HG03342 (cell line): ENCODE measurements around the gene P2RX3.

Source experiments
- ATAC-seq: cut with Tn5 transposase; IDR thresholded peaks from one replicate; pipeline ENCODE4 v1.9.1; 2021; ENCODE audit warnings: mild to moderate bottlenecking, moderate library complexity; ENCODE audit not compliant: unreplicated experiment

The P2RX3 gene

GRCh38 chr11:57368106-57368844 is 30.1 kb downstream of the P2RX3 start:
- ATAC-seq, result no peak

DNA sequence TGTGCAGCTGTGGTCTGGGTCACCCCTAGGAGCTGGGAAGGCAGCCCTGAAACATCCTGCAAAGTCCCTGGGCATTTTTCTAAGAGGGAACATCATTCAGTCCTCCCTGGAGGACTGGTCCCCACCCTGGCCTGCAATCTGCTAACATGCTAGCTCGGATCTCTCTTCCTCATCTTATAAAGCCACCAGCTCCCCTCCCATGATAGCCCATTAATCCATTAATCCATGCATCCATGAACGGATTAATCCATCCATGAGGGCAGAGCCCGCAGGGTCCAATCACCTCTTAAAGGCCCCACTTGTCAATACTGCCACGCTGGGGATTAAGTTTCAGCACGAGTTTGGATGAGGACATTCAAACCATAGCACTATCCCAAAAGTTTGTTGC is 30.7 kb downstream of the P2RX3 start:
- ATAC-seq, result no peak

GRCh38 chr11:57370251-57370650 is 32.1 kb downstream of the P2RX3 start:
- ATAC-seq, result no peak

- no peak for ATAC-seq
These were observed 32.8 kb downstream of the P2RX3 start for GRCh38 chr11:57370941-57371340.

DNA sequence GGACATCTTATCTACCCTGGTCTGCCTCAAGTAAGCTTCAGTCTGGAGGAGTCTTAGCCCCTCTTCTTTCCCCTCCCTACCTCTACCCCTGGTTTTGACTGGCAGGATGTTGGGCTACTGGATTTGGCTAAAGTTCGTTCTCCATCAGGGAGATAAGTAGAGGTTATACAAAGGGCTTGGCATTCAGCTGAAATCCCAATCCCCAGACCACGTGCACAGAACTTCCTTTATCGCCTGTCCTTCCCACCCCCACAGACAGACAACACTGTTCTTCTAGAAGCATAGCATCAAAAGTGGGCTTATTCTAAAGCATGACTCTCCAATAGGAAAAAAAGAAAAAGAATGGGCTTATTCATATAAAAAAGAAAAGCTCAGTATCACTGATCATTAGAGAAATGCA is 35.0 kb downstream of the P2RX3 start:
- ATAC-seq, result no peak

GRCh38 chr11:57374966-57375365 is 36.8 kb downstream of the P2RX3 start:
- ATAC-seq, result no peak

DNA sequence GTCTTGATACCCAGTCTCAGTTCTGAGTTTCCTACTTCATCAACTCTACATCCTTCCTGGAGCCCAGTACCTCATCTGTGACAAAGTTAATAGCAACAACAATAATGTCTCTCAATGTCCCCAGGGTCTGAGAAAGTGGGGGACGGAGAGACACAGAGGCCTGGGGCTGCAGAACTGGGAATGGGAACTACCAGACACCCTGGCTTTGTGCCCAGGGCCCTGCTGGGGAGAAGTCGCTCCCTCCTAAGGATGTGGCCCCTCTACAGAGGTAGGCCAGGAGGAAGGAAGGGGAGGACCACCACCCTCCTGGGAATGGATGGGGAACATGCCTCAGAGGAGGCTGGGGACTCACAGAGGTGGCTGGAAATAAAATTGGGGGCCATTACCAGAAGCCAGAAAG is 37.3 kb downstream of the P2RX3 start:
- no peak for ATAC-seq

- ATAC-seq, result no peak
These were observed 38.2 kb downstream of the P2RX3 start for GRCh38 chr11:57376095-57377090.

DNA sequence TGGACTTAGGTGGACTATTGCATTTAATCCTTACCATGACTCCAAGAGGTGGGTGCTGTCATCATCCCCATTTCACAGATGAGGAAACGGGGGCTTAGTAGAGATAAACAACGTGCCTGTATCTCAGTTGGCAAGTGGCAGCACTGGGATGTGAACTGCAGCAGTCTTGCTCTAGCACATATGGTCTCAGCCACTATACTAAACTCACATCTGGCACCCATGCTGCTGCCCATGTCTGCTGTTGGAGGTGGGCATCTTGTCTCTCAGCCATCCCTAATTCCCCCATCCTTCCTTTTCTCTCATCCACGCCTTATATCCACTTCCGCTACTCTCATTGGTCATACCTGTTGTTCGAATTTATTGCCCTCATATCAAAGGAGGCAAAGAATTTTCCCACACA is 39.0 kb downstream of the P2RX3 start:
- ATAC-seq, result no peak

DNA sequence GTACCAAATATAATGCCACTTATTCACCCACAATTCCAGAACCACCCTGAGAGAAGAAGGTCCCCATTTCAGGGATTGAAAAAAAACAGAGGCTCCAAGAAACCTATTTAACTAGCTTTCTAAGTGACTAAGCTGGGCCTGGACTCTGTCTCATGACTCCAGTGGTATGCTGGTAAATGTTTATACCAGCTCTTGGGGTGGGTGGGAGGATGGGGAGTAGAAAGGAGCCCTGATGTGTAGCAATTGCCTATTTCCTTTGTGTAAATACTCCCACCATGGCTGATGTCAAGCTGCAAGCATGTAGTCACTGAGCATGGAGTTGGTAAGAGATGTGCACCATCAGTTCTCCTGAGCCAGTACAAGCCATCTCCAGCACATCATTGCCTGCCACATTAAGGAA is 40.0 kb downstream of the P2RX3 start:
- ATAC-seq, result no peak

DNA sequence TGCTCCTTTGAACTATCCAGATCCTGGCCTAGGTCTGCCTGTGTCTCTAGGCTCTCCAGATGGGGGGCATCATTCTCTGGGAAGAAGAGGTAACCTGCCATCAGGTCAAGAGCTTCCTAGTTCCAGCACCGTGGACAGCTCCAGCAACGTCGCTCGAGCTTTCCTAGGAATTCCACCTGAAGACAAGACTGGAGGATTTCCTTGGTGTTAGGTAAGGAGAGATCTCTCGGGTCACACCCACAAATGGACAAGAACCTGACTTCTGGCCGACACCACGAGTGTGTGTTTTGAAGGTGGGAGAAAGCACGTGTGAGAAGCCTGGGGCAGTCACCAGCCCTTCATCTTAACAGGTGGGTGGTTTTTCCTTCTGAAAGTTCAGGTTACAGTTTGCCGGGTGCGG is 41.6 kb downstream of the P2RX3 start:
- ATAC-seq, result no peak

DNA sequence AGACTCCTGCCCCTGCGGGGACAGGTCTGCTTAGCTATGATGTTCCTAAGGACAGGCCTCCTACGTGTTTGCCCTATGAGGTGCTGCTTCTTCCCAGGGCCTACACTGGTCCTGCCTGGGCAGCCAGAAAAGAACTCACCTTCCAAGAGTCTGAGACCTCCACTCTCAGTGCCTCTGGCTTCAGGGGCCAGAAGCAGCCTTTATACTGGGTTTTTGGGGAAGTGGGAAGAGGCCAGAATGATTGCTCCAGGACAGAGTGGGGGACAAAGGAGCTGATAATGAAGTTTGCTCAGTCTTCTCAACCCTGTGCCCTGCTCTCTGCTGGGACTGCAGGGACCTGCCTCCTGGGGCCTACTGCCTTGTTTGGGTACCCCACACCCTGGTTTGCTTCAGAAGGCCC is 42.8 kb downstream of the P2RX3 start, which contains the start of gene PRG3:
PRG3 (minus strand) TSS at position 176 of the 400 bp plus-strand sequence. CDS start 442 bp downstream, outside the sequence.
- ATAC-seq, result no peak

DNA sequence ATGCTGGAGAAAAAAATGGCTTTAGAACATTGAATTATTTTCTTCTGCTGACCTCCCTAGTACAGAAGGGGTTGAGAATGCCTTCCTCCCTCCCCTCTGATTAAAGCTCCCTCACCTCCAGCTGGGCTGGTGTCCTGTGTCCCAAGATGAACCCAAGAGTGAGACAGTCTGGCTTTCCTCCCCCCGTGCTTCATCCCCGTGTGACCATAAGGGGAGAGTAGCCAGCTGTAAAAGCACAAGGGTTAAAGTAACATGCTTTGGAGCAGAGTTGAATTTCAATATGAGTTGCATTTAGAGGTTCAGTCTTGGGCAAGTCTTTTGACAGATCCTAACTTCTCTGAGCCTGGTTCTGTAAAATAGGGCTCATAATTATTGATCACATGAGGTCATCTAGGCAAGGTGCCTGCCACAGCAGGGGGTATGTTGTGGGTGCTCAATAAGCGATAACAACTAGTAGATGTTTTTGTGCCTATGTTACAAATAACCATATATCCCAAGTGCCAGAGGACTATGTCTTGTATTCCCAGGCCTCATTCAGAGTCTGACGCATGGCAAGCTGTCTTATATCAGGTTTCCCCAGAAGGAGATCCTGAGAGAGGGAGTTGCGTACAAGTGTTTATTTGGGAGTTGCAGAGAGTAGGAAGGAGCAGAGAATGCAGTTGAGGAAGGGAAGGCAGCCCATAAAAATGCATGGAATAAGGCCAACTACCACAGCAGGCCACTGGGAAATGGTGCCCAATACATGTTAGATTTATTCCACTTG is 48.2 kb downstream of the P2RX3 start:
- ATAC-seq, result no peak

DNA sequence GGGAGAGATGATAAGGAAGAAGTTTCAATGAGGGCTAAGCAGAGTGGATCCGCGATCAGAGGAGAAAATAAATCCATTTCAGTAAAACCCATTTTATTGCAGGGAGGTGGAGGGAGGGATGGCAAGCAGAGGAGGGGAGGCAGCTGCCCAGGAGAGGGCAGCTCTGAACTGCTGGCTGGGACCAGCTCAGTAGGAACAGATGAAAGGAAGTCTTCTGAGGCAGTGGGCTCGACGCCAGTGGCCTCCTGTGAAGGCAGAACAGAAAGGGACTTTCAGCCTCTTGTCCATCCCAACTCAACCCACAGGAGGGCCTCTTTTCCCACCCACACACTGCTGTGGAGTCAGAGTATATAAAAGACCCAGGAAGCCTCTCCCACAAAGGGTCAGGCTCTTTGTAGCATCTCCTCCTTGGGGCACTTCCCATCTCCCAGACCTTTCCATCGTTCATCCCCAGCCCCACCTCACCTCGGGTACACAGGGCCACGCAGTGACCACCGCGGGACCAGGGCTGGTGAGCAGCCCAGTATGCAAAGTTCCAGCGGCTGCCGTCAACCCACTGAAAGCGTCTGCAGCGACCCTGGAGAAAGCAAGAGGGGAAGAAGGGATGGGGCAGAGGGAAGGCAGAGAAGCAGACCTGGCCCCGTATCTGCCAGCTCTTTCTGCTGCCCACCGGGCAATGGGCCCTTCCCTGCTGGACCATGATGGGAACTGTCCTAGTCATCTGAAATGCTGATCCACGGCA is 49.3 kb downstream of the P2RX3 start:
- ATAC-seq, result no peak

GRCh38 chr11:57390535-57390934 is 52.4 kb downstream of the P2RX3 start, which contains the start of gene PRG2:
Gene PRG2 (minus strand): TSS chr11:57390650. CDS start chr11:57389944, 706 bp downstream.
- no peak for ATAC-seq

DNA sequence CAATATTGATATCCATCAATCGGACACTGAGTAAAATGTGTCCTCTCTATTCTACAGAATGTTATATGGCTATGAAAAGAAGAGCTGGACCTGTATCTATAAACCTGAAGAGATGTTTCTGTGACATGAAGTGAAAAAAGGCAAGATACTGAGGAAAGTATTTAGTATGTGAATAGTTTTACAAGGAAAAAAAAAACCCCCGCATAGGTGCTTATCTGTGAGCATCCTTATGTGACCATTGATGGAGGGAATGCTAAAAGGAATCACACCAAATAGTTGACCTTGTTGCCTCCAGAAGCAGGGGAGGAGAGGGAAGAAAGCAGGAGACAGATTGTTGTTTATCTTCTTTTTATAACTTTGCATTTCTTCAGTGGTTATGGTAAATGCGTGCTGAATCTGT is 53.0 kb downstream of the P2RX3 start:
- no peak for ATAC-seq

DNA sequence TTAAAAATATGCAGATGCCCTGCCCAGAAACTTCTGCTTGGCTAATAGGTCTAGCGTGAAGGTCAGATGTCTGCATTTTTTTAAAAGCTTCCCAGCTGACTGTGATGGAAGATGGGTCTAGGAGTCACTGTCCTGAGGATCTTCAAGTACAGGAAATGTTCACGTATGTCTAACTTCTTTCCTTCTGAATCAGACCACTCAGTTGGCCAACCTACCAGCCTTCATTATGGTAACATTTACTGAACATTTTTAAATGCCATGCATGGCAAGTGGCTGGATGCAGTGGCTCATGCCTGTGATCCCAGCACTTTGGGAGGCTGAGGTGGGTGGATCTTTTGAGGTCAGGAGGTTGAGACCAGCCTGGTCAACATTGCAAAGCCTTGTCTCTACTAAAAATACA is 53.4 kb downstream of the P2RX3 start:
- no peak for ATAC-seq

DNA sequence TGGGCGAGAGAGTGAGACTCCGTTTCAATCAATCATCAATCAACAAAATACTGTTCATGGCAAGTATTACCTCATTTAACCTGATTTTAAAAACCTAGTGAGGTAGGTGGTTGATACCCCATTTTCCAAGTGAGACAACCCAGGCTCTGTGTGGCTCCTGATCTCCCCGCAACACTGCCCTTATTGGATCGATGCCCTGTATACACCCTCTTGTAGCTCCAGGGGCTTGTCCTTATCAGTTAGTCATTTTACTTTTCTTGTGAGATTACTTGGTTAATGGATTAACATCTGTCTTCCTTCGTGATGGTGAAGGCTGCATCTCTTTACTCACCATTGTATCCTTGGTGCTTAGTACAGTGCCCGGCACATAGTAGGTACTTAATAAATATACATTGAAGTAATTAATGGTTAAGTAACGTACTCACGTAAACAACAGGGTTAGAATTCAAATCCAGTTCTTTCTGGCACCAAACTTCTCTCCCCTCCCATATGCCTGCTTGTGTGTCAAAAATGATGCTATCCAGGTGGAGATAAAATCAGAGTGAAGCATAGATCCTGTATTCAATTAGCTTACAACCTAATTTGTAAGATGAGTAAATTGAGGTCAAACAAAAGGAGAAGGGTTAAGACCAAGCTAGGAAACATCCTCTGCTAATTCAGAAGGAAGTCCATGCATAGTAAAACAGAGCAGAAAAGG is 54.1 kb downstream of the P2RX3 start:
- no peak for ATAC-seq

GRCh38 chr11:57392763-57393105 is 54.6 kb downstream of the P2RX3 start:
- no peak for ATAC-seq
